ENCODE results near the gene RRP8. TPM values are rescaled to one million over a fixed set of nuclear protein-coding genes. Genes with fewer than 3 reads are reported as not detected.

The RRP8 gene
- total and polyA plus RNA-seq, 9 of the 15 experiments (the other 6 are each of a cell fraction or from before 2014, with no cell fraction given) = 5.7 to 47.3 (median 32.6) TPM

GRCh38 chr11:6636480-6636879 is 33.1 kb upstream of the RRP8 start:
- ChIA-PET CTCF (ENCODE audit: low intra/inter-chr PET ratio) (no interaction called here), POLR2A (interaction anchor here (1.0 to 2.9 kb wide), 3 partner anchors 9 to 15 kb away, joined by 3 to 12 read pairs (median 6); no protein-coding TSS in a partner anchor)
- Histone ChIP-seq H3K36me3 (ENCODE audit: control insufficient read depth, insufficient read depth, low read length) (no peaks in the 10 kb centered on the region), H3K9me1 (ENCODE audit: control insufficient read depth, insufficient read depth, low read length) (no peaks in the 10 kb centered on the region), H3K27me3 (ENCODE audit: control insufficient read depth in 2 of 2, insufficient read depth in 2 of 2, low read length in 2 of 2) (no peaks in the 10 kb centered on the region), H4K20me1 (replicated peaks; ENCODE audit: control insufficient read depth, insufficient read depth, low read length) (no peaks in the 10 kb centered on the region), H3K9ac (ENCODE audit: insufficient read depth in 1 of 2, low read depth in 2 of 2, low read length in 2 of 2) (no peak overlapping the region), H3K9me3 (replicated peaks; ENCODE audit: control insufficient read depth, insufficient read depth, low read depth, low read length) (no peaks in the 10 kb centered on the region), H3K79me2 (ENCODE audit: control insufficient read depth, insufficient read depth, low read length) (no peaks in the 10 kb centered on the region), H2AFZ (ENCODE audit: low read depth, low read length) (no peak overlapping the region), H3K4me1 (replicated peaks in 1 of 2; ENCODE audit: control insufficient read depth in 2 of 2, insufficient read depth in 2 of 2, low read length in 2 of 2) (peaks cover 30 to 41% of the 10 kb centered on the region in 2 experiments), H3K4me2 (ENCODE audit: insufficient read depth, low read length) (no peak overlapping the region), H3K4me3 (no peak overlapping the region), H3K27ac (ENCODE audit: extremely low read depth, low read depth, low read length) (no peak overlapping the region)
- ATAC-seq (no peak), DNase-seq (ENCODE audit: extremely low read depth in 1 of 4, low spot score in 3 of 4) (no peak), FAIRE-seq (no peak)
- intact Hi-C loops (cut with micrococcal nuclease) = loop anchor here (10.0 kb wide), 1 partner anchor 262 kb away; no protein-coding TSS in a partner anchor
- WGBS (ENCODE audit: insufficient coverage, low coverage, missing lambda C conversion rate) = 45% methylated on average over 3 of the region's 3 CpGs
- no TSS peak for BruUV-seq (replicated peaks)
- in situ Hi-C loops (cut with MboI) = no loop called here
- TF ChIP-seq ZNF133 (CRISPR knock-in tag; IDR thresholded peaks at IDR 0.05) (no peak), DEAF1 (CRISPR knock-in tag; IDR thresholded peaks at IDR 0.05) (no peak), EGR1 (conservative IDR thresholded peaks at IDR 0.05) (peak; percentile 45)

All from K562 (cell line).